RPMI8226 (cell line): Measurements from ENCODE around the gene PGBD2.
"Not testable (repeated sequence)": the region's sequence is repeated elsewhere in the genome, so short reads cannot be mapped to it uniquely, and the experiment has no call there.

Source experiments
- DNase-seq: peaks from one replicate; pipeline ENCODE4 v3.0.0-alpha.2; 2015

The PGBD2 gene

GRCh38 chr1:248928122-248928521 is 22.1 kb downstream of the PGBD2 start:
- not testable (repeated sequence) for DNase-seq

GRCh38 chr1:248930037-248930436 is 24.0 kb downstream of the PGBD2 start:
- DNase-seq, result peak; percentile 1

GRCh38 chr1:248938173-248938809 is 32.3 kb downstream of the PGBD2 start:
- not testable (repeated sequence) for DNase-seq

- not testable (repeated sequence) for DNase-seq
Observed at GRCh38 chr1:248944134-248944999, 38.3 kb downstream of the PGBD2 start.

GRCh38 chr1:248945000-248945423 is 39.0 kb downstream of the PGBD2 start:
- not testable (repeated sequence) for DNase-seq

- DNase-seq, result peak; percentile 16
Observed at GRCh38 chr1:248945453-248945852, 39.4 kb downstream of the PGBD2 start.

- not testable (repeated sequence) for DNase-seq
Observed at GRCh38 chr1:248945856-248946416, 39.9 kb downstream of the PGBD2 start.
